ENCODE results near the gene LOXL1.

Gene LOXL1

GRCh38 chr15:73908822-73909122 lies 17.5 kb upstream of the LOXL1 start:
- no peak for DNase-seq (ENCODE audit: extremely low read depth, low read depth)
- no peak for TF ChIP-seq CTCF (IDR thresholded peaks at IDR 0.05; ENCODE audit: low read depth, low read length)

DNA sequence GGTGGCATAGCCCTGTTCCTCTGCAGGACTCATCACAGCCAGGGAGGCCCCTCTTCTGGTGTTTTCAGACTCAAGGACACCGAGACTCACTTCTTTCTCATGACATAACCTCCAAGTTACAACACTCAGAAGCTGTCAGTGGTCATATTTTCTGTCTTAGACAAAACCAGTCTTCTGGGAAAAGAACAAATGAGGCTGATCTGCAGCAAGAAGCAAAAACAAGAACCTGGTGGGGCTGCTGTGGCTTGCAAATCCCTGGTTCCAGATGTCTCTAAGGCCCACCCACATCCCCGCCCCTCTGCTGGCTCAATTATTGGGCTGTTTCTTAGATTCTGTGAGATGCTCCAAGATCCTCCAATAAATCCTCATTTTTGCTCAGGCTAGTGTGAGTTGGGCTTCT lies 16.6 kb upstream of the LOXL1 start:
- no peak for TF ChIP-seq CTCF (IDR thresholded peaks at IDR 0.05; ENCODE audit: low read depth, low read length)
- no peak for DNase-seq (ENCODE audit: extremely low read depth, low read depth)

DNA sequence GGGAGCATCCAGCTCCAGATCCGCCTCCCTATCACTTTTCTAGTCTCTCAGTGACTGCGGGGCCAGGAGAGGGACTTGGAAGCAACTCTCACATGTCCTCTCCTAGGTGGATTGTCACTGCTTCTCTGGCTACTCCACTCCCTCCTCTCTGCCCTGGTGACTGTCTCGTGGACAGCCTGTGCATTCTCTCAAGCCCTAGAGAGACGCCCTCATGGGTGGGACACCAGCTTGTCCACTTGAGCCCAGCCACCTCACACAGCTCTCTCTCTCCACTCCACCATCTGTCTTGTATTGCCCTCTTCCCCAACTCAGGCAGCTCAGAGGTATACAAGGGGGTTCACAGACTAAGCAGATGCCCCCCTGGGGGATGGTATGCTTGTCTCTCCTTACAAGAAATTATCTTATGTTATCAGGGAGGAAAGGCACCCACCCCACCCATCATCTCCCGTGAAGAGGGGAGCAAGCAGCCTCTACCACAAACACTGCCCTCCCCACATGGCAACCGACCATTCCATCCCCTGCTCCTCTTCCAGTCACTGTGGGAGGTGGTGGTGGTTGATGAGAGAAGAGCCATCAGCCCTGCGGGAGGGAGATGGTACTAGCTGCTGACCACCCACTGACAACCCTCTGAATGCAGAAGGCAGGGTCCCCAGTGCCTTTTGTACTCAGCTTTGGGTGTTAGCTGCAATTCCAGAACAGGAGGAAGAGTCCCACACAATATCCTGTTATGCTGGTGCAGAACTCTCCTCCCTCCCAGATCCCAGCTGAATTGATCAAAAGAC lies 15.5 kb upstream of the LOXL1 start:
- DNase-seq (ENCODE audit: extremely low read depth, low read depth) = no peak

DNA sequence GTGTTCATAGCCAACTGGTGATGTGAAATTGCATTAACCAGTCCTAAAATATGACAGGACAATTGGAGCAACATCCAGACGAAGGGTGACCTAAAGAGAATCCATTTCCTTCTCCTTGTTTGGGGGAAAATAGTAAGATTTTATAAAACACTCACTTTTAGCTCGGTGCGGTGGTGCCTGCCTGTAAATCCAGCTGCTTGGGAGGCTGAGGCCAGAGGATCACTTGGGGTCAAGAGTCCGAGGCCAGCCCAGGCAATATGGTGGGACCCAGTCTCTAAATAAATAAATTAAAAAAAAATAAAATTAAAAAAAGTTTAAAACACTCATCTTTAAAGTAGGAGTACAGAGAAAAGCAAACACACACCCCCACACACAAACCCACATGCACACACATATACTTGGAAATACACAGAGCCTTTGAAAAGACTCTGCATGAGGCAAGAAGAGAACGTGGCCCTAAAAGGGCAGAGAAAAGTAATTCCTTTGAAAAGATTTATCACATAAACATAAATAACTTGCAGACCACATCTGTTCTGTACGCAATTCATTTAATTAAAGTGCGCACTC lies 14.1 kb upstream of the LOXL1 start:
- no peak for DNase-seq (ENCODE audit: extremely low read depth, low read depth)
- no peak for TF ChIP-seq CTCF (IDR thresholded peaks at IDR 0.05; ENCODE audit: low read depth, low read length)

More for the DNA sequence above, 15.5 kb upstream of the LOXL1 start:
- no peak for TF ChIP-seq CTCF (IDR thresholded peaks at IDR 0.05; ENCODE audit: low read depth, low read length)

GRCh38 chr15:73914145-73914544 lies 12.1 kb upstream of the LOXL1 start:
- no peak for TF ChIP-seq CTCF (IDR thresholded peaks at IDR 0.05; ENCODE audit: low read depth, low read length)
- no peak for DNase-seq (ENCODE audit: extremely low read depth, low read depth)

DNA sequence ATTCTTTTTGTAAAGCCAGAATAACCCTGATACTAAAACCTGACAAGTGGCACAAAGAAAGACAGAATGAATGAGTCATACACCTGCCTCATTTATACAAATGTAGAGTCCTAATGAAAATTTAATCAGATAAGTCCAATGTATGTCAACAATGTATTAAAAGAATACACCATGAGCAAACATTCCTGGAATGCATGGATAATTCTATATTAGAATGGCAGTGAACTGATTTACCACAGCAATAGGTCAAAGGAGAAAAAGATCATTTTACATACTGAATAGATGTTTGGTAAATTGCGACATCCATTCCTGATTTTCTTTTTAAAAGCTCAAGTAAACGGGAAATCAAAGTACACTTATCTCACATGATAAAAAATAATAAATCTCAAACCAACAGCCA lies 11.2 kb upstream of the LOXL1 start:
- no peak for DNase-seq (ENCODE audit: extremely low read depth, low read depth)
- no peak for TF ChIP-seq CTCF (IDR thresholded peaks at IDR 0.05; ENCODE audit: low read depth, low read length)

DNA sequence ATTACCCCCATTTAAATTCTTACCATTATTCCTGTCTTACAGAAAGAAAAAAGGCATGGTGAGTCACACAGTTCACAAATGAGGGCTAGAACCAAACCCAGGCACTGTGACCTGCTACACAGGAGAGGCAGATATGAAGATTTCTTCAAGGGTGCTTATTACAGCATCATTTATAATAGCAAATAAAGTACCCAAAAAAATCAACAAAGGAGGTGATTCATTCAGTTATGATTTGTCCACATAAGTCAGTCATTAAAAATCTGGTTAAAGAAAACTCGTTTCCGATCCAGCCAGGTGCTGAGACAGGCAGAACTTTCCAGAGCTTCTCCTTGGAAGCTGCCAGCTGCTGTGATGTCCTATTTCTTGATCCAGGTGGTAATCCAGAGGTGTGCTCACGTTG lies 7.5 kb upstream of the LOXL1 start:
- no peak for DNase-seq (ENCODE audit: extremely low read depth, low read depth)
- no peak for TF ChIP-seq CTCF (IDR thresholded peaks at IDR 0.05; ENCODE audit: low read depth, low read length)

Data from AG09319 (cell line).